Activated effector memory CD4-positive, alpha-beta T cell treated with anti-CD3 and anti-CD28 coated beads, Interleukin-2, amount 50 U/mL, for 16 hours (primary cell): ENCODE data around the gene UMAD1.
"Not testable (repeated sequence)": the region's sequence is repeated elsewhere in the genome, so short reads cannot be mapped to it uniquely, and the experiment has no call there.

ENCODE experiments used
- DNase-seq: peaks from one replicate; pipeline ENCODE4 v3.0.0-alpha.2; 2020

The UMAD1 gene

GRCh38 chr7:7653593-7654187 lies 13.1 kb downstream of the UMAD1 start:
- DNase-seq, result no peak

- no peak for DNase-seq
Measured at GRCh38 chr7:7654964-7655715, 14.6 kb downstream of the UMAD1 start.

GRCh38 chr7:7656459-7656858 lies 15.9 kb downstream of the UMAD1 start:
- not testable (repeated sequence) for DNase-seq

- no peak for DNase-seq
Measured at GRCh38 chr7:7662527-7662926, 22.0 kb downstream of the UMAD1 start.

GRCh38 chr7:7664291-7664690 lies 23.7 kb downstream of the UMAD1 start:
- DNase-seq, result no peak

GRCh38 chr7:7665031-7665430 lies 24.5 kb downstream of the UMAD1 start:
- no peak for DNase-seq

GRCh38 chr7:7667187-7667586 lies 26.6 kb downstream of the UMAD1 start:
- DNase-seq, result no peak

- DNase-seq, result no peak
Measured at GRCh38 chr7:7668706-7669105, 28.2 kb downstream of the UMAD1 start.

- no peak for DNase-seq
Measured at GRCh38 chr7:7670490-7670889, 29.9 kb downstream of the UMAD1 start.

- no peak for DNase-seq
Measured at GRCh38 chr7:7671361-7671760, 30.8 kb downstream of the UMAD1 start.

- DNase-seq, result no peak
Measured at GRCh38 chr7:7672545-7673239, 32.1 kb downstream of the UMAD1 start.

- DNase-seq, result no peak
Measured at GRCh38 chr7:7673240-7673550, 32.6 kb downstream of the UMAD1 start.

- DNase-seq, result no peak
Measured at GRCh38 chr7:7675686-7676085, 35.1 kb downstream of the UMAD1 start.

GRCh38 chr7:7679640-7680039 lies 39.1 kb downstream of the UMAD1 start:
- not testable (repeated sequence) for DNase-seq

- no peak for DNase-seq
Measured at GRCh38 chr7:7681191-7681935, 40.8 kb downstream of the UMAD1 start.

GRCh38 chr7:7681936-7682329 lies 41.4 kb downstream of the UMAD1 start:
- no peak for DNase-seq

GRCh38 chr7:7682861-7683260 lies 42.3 kb downstream of the UMAD1 start:
- DNase-seq, result no peak

- DNase-seq, result no peak
Measured at GRCh38 chr7:7686811-7687508, 46.4 kb downstream of the UMAD1 start.

- no peak for DNase-seq
Measured at GRCh38 chr7:7687800-7688199, 47.2 kb downstream of the UMAD1 start.

GRCh38 chr7:7688310-7688709 lies 47.8 kb downstream of the UMAD1 start:
- DNase-seq, result no peak

GRCh38 chr7:7688956-7689355 lies 48.4 kb downstream of the UMAD1 start:
- no peak for DNase-seq

- DNase-seq, result no peak
Measured at GRCh38 chr7:7693881-7694280, 53.3 kb downstream of the UMAD1 start.

- DNase-seq, result no peak
Measured at GRCh38 chr7:7694542-7694941, 54.0 kb downstream of the UMAD1 start.
